Measurements from ENCODE around the gene GPR158.

- TF ChIP-seq EZH2phosphoT487 (IDR thresholded peaks at IDR 0.05; ENCODE audit: borderline replicate concordance, low read depth, low read length) (no peak), CTCF (conservative IDR thresholded peaks at IDR 0.05; ENCODE audit: low read length) (no peak)
These were observed 35.5 kb downstream of the GPR158 start for GRCh38 chr10:25210265-25210664.

Measured in OCI-LY7 (cell line).